ENCODE measurements around the gene REXO4.
"Not testable (repeated sequence)": the region's sequence is repeated elsewhere in the genome, so short reads cannot be mapped to it uniquely, and the experiment has no call there.

REXO4 gene

DNA sequence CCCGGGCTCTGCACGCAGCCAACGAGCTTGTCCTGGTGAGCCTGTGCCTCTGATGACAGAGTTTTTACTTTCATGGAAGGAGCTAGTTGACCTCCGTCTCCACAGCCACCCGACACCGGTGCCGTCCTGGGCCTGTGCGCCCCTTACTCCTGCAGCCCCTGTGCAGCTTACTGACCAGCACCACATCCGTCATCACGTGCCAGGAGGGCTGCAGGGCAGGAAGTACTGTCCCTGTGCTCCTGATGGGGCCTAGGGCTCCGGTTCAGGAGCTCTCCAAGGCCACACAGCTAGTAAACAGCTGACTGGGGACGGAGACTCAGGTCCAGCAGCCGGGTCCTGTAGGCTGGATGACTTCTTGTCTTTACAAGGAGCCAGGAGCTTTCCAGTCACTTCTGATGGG lies 31.5 kb downstream of the REXO4 start:
- FAIRE-seq, result no peak

DNA sequence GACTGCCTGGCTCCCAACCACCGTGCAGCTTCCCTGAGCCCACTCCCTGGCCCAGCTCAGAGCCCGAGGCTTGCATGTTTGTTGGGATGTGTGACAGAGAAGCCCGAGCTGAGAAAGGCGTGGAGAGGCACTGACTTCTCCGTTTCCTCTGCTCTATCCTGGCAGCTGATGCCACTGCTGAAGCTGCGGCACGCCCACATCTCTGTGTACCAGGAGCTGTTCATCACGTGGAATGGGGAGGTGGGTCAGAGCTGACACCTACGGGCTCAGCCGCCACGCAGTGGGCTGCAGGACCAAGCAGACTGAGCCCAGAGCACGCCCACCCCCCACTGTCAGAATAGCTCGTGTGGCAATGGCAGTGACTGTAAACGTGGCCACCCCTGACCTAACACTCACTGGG lies 32.4 kb downstream of the REXO4 start:
- no peak for FAIRE-seq

GRCh38 chr9:133384736-133385321 lies 33.0 kb downstream of the REXO4 start:
- FAIRE-seq, result no peak

DNA sequence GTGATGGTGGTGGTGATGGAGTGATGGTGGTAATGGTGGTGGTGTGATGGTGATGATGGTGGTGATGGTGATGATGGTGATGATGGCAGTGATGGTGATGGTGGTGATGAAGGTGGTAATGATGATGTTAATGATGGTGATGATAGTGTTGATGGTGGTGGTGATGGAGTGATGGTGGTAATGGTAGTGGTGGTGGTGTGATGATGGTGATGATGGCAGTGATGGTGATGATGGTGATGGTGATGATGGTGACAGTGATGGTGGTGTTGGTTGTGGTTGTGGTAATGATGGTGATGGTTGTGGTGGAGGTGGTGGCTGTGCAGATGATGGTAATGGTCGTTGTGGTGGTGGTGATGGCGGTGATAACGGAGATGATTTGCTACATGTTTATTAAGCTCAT lies 34.4 kb downstream of the REXO4 start:
- FAIRE-seq, result no peak

DNA sequence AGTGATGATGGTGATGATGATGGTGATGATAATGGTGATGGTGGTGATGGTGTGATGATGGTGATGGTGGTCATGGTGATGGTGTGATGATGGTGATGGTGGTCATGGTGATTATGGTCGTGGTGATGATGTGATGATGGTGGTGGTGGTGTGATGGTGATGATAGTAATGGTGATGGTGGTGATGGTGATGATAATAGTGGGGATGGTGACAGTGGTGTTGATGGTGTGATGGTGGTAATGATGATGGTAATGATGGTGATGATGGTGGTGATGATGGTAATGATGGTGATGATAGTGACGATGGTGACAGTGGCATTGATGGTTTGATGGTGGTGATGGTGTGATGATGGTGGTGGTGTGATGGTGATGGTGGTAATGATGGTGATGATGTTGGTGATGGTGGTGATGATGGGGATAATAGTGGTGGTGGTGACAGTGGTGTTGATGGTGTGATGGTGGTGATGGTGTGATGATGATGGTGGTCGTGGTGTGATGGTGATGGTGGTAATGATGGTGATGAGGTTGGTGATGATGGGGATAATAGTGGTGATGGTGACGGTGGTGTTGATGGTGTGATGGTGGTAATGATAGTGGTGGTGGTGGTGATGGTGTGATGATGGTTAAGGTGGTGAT lies 35.2 kb downstream of the REXO4 start:
- FAIRE-seq, result no peak

DNA sequence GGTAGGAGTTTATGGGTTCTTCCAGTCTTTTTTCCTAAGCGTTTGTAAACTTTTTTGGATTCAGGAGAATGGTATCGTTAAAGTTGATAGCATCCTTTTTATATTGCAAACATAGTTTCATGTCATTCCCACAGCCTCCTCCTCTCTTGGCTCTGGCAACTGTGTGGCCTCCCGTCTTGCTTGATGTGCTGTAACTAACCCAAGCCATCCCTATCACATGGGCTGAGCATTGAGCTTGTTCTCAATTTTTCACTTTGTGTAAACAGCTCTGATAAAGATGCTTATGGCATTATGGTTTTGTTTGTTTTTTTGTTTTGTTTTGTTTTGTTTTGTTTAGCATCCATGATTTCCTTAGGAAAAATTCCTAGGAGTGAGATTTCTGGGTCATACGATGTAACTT lies 37.1 kb downstream of the REXO4 start:
- no peak for FAIRE-seq

DNA sequence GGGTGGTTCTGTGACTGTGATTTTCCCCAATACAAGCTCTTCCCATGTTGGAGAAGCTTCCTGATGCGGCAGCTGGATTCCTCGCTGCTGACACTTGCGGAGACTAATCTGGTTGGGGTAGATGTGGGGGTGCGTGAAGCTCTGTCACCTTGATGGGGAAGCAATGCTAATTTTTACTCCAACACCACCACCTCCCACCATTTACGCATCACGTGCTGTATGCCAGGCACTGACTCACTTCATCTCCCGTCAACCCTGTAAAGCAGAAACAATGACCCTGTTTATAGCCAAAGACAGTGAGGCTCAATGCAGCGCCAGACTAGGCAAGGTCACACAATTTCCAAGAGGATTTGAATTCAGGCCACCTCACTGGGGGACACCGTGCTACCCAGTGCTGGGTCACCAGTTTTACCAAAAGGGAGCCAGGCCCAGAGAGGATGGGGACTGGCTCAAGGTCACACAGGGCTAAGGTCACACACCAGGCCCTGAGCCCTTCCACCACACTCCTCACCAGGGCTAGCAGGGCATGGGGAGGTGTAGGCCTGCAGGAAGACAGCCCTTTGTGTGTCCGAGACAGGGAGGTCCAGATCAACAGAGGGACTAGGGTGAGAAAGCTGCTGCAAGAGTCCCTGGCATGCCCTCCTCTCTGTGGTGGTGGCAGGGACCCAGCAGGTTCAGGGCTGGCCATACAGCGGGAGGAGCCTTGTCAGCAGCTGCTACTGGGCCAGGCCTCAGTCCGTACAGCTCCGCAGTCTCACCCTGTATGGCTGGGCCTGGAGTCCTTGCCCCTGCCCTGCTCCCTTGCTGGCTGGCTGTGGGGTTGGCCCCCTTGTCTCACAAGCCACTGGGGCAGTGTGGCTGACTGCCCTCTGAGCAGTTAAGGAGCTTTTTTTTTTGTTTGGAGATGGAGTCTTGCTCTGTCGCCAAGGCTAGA lies 38.4 kb downstream of the REXO4 start:
- FAIRE-seq, result no peak

DNA sequence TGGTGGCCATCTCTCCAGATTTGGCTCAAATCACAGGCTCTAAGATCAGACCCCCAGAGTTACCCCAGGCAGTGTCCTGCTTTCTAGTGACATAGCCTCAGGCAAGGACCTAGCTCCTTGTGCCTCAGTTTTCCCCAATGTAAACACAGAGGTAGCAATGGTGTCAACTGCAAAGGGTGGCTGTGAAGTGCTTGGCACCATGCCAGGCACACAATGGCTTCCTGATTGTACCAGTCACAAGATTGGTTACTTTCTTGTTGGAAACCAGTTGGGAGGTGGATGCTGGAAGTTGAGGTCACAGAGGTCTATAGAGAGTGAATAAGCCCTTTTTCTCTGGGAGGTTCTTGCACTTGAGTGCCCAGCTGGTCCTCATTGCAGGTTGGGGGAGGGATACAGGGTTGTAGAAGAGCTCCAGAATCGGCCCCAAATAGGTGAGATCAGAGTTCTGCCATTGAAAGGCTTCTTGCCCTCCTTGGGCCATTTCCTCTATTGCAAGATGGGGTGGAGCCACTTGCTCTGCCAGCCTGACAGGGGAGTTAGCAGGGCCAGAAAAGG lies 39.3 kb downstream of the REXO4 start:
- no peak for FAIRE-seq

- FAIRE-seq, result no peak
Measured at GRCh38 chr9:133377721-133378216, 40.0 kb downstream of the REXO4 start.

DNA sequence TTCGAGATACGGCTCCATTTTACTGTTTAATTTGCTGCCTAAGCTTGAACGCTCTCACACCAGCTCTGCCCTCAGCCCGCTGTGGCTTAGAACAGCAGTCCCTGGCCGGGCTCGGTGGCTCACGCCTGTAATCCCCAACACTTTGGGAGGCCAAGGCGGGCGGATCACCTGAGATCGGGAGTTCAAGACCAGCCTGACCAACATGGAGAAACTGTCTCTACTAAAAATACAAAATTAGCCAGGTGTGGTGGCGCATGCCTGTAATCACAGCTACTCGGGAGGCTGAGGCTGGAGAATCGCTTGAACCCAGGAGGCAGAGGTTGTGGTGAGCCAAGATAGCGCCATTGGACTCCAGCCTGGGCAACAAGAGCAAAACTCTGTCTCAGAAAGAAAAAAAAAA lies 40.5 kb downstream of the REXO4 start:
- not testable (repeated sequence) for FAIRE-seq

- FAIRE-seq, result no peak
Measured at GRCh38 chr9:133375724-133376654, 41.8 kb downstream of the REXO4 start, which contains the start of the genes STKLD1 and SURF4. STKLD1 (plus strand) TSS chr9:133376366; CDS start chr9:133376474, 108 bp downstream. SURF4 (minus strand) TSS chr9:133376060; CDS start chr9:133375969, 91 bp downstream.

DNA sequence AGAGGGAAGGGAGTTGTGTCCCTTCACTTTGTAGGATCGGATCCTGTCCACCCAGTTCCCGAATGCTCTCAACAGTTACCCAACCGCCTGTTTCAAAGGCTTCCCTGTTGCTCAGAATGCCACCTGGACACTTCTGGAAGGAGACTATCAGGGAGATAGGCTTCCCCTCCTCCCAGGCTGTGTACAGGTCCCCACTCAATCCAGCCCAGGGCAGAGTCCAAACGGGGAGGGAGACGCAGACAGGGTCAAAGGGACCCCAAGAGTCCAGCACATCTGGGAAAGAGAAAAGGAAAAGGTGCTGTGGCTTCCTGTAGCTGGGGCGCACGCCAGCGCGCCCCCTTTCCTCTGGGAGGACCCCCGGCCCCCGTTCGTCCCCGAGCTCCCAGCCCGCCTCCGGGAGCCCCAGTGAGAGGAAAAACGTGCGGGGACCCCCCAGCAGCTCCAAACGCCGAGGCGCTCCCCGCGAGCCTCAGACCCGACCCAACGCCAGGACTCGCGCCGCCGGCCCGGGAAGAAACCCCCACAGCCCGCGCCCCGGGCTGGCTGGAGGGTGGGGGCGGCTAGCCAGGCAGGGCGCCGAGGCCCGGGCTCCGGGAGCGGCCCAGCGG lies 42.6 kb downstream of the REXO4 start:
- FAIRE-seq, result no peak

GRCh38 chr9:133374612-133375115 lies 43.1 kb downstream of the REXO4 start:
- no peak for FAIRE-seq

- no peak for FAIRE-seq
Measured at GRCh38 chr9:133372144-133372543, 45.7 kb downstream of the REXO4 start.

DNA sequence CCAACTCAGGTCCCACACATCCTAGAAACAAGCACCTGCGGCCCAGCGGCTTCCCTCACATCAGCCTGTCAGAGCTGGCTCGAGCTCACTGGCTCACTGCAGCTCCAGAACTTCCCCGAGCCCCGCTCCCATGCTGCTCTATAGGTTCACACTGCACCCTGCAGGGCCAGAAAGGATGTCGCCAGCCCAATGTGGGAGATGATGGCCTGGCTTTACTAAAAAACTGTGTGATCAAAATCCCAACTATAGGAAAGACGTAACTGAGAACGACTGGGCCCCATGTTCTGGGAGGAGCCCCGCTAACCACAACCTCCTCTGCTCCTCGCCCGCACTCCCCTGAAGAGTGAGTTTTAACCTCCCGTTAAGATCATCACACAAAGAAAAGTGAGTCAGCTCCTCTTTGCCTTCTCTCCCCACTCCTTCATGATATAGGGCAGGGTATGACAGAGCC lies 46.5 kb downstream of the REXO4 start:
- FAIRE-seq, result no peak

DNA sequence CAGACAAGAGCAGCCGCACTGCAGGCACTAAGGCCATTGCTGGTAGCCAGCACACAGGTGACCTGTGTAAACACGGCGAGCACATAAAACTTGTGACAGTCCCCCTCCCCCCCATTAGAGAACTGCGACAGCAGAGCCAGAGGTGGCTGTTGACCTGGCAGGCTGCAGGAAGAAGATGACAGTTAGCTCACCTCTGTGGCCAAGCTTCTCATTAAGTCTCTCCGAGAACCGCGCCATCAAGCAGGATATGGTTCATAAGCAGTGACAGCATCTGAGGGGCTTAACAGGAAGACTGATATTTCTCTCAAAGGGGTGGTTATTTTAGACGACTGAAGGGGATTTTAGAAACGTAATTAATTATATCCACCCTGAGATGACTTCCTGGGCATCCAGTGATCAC lies 47.1 kb downstream of the REXO4 start:
- FAIRE-seq, result no peak

DNA sequence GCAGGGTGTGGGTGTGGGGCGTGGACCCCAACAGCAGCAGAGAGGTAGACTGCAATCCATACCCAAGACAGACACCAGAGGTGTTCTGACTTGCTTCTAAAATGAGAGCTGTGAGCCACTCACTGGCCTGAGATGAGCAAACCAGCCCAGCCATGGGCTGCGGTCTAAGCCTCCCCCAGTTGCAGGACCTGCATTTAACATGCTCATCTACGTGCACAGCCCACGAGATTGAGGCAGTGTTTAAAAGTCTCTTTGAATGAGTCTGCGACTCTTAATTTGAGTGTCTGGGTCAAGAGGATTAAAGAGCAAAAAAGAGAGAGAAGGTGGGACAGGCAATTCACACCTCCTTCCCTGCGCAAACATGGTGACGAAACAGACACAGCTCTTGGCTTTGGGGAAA lies 47.9 kb downstream of the REXO4 start:
- no peak for FAIRE-seq

GRCh38 chr9:133369422-133369821 lies 48.4 kb downstream of the REXO4 start:
- FAIRE-seq, result no peak

GRCh38 chr9:133368249-133368881 lies 49.4 kb downstream of the REXO4 start:
- peak; percentile 88 for FAIRE-seq

DNA sequence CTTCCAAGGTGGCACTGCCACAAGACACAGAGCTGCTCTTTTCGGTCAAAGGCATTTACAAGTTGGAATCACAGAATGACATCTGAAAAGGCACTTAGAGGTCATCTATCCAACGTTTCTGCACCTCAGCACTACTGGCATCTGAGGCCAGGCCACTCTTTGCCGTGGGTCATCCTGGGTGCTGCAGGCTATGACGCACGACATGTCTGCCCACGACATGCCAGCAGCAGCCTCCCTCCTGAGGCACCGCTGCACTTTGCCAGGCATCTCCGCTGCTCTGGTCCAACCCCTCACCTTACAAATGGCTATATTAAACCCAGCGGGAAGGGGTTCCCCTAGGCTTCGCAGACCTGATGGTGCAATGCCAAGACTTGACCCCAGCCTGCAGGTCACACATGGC lies 50.0 kb downstream of the REXO4 start:
- FAIRE-seq, result no peak

- no peak for FAIRE-seq
Measured at GRCh38 chr9:133367221-133367620, 50.6 kb downstream of the REXO4 start.
